Measurements from ENCODE around the gene C5orf58.
"Not testable (repeated sequence)": the region's sequence is repeated elsewhere in the genome, so short reads cannot be mapped to it uniquely, and the experiment has no call there.

C5orf58 gene

DNA sequence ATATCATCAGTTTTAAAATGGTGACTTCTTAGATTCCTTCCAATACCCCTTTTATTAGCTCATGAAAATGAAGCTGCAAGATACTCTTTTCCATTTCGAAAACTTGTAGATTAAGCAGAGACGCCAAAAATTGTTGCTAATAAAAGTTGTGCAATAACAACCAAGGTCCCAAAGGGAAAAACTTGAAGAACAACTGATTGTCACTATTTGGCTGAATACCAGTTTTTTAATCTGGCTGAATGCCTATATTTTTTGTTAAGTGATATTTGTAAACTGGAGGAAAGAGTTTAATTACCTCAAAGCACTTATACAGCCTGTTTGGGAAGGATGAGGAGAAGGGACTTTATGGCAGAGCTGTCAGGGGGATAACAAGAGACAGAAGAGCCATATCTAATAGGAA is 14.6 kb downstream of the C5orf58 start:
- TF ChIP-seq CTCF (IDR thresholded peaks at IDR 0.05; ENCODE audit: low read depth, low read length) (no peak), MAX (IDR thresholded peaks at IDR 0.05; ENCODE audit: low read depth, low read length) (no peak), MYC (IDR thresholded peaks at IDR 0.05; ENCODE audit: low read depth, low read length) (no peak), POLR2A (IDR thresholded peaks at IDR 0.05; ENCODE audit: extremely low read depth, insufficient read length) (no peak)
- DNase-seq (ENCODE audit: low read depth) = no peak
- no peak overlapping the region for H3K4me3 ChIP-seq (ENCODE audit: low read depth, low read length)

- DNase-seq (ENCODE audit: low read depth) = no peak
- no peak overlapping the region for H3K4me3 ChIP-seq (ENCODE audit: low read depth, low read length)
- no peak for TF ChIP-seq MAX (IDR thresholded peaks at IDR 0.05; ENCODE audit: low read depth, low read length)
- no peak for TF ChIP-seq POLR2A (IDR thresholded peaks at IDR 0.05; ENCODE audit: extremely low read depth, insufficient read length)
- no peak for TF ChIP-seq MYC (IDR thresholded peaks at IDR 0.05; ENCODE audit: low read depth, low read length)
- TF ChIP-seq CTCF (IDR thresholded peaks at IDR 0.05; ENCODE audit: low read depth, low read length) = no peak
Measured at GRCh38 chr5:170248172-170248930, 15.6 kb downstream of the C5orf58 start.

DNA sequence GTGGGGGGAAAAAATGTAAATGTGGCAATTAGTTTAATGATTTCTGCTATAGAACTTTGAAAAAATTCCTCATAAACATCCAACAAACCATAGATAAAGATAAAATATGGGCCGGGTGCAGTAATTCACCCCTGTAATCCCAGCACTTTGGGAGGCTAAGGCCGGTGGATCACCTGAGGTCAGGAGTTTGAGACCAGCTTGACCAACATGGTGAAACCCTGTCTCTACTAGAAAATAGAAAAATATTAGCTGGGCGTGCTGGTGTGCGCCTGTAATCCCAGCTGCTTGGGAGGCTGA is 16.1 kb downstream of the C5orf58 start:
- not testable (repeated sequence) for DNase-seq (ENCODE audit: low read depth); H3K4me3 ChIP-seq (ENCODE audit: low read depth, low read length)

- DNase-seq (ENCODE audit: low read depth) = no peak
- TF ChIP-seq POLR2A (IDR thresholded peaks at IDR 0.05; ENCODE audit: extremely low read depth, insufficient read length) (no peak), CTCF (IDR thresholded peaks at IDR 0.05; ENCODE audit: low read depth, low read length) (no peak), MAX (IDR thresholded peaks at IDR 0.05; ENCODE audit: low read depth, low read length) (no peak), MYC (IDR thresholded peaks at IDR 0.05; ENCODE audit: low read depth, low read length) (no peak)
- no peak overlapping the region for H3K4me3 ChIP-seq (ENCODE audit: low read depth, low read length)
Measured at GRCh38 chr5:170249355-170249754, 16.6 kb downstream of the C5orf58 start.

DNA sequence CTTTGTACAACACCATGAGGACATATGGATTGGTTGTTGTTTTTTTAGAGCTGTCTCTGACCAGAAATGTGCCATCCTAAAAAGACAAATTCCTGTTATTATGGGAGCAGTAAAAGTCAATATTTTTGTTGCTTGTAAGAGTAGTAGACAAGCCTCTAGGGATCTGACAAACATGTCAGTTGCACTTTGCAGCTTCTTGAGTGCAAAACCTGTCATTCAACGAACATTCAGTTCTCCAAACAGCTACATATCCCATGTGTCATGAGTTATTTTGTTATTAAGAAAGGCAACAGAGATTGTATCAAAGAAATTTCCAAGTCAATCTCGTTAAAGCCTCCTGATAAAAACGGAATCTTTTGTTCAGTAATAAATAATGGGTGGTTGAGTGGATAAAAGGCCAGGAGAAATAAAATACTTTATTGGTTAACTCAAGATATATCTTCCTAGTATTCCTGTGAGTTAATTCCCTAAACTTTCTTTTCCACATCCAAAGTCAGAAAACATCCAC is 18.1 kb downstream of the C5orf58 start:
- TF ChIP-seq CTCF (IDR thresholded peaks at IDR 0.05; ENCODE audit: low read depth, low read length) (no peak), MAX (IDR thresholded peaks at IDR 0.05; ENCODE audit: low read depth, low read length) (no peak), POLR2A (IDR thresholded peaks at IDR 0.05; ENCODE audit: extremely low read depth, insufficient read length) (no peak), MYC (IDR thresholded peaks at IDR 0.05; ENCODE audit: low read depth, low read length) (no peak)
- DNase-seq (ENCODE audit: low read depth) = no peak
- H3K4me3 ChIP-seq (ENCODE audit: low read depth, low read length) = no peak overlapping the region

DNA sequence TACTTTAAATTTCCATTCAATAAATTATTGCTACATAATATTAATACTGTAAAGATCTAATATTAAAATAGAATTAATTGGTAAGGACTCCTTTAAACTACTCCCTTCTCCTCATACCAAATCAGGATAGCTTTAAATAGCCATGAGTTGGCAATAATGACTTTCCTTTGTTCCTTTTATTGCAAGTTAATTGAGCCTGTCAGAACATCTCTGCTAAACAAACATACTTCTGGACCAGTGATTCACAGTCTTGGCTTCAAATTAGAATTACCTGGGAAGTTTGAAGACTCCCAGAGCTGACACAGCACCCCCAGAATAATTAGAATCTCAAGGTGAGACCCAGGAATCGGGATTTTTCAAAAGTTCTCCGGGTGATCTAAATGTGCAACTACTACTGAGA is 18.7 kb downstream of the C5orf58 start:
- H3K4me3 ChIP-seq (ENCODE audit: low read depth, low read length) = no peak overlapping the region
- DNase-seq (ENCODE audit: low read depth) = no peak
- TF ChIP-seq MAX (IDR thresholded peaks at IDR 0.05; ENCODE audit: low read depth, low read length) = no peak
- no peak for TF ChIP-seq POLR2A (IDR thresholded peaks at IDR 0.05; ENCODE audit: extremely low read depth, insufficient read length)
- TF ChIP-seq CTCF (IDR thresholded peaks at IDR 0.05; ENCODE audit: low read depth, low read length) = no peak
- no peak for TF ChIP-seq MYC (IDR thresholded peaks at IDR 0.05; ENCODE audit: low read depth, low read length)

Data from NB4 (cell line).